Left colon (tissue), 2 donors: ENCODE results near the gene CCDC88B. TPM values are rescaled to one million over a fixed set of nuclear protein-coding genes. Genes with fewer than 3 reads are reported as not detected.
A peak's percentile ranks its signal among the peaks of the same experiment; 100 is the strongest.

ENCODE experiments used
- ATAC-seq: fragments of 200-7000 bp; cut with Tn5 transposase; one replicate; pipeline ENCODE4 v1.9.1; 2020; ENCODE audit warnings: mild to moderate bottlenecking, moderate library complexity
- DNase-seq, 2 donors: peaks; one replicate each; pipeline ENCODE4 v3.0.0-alpha.2; 2020
- intact Hi-C, 2 donors: fragments of 100-400 bp; cut with DNase I in 1 of 2; cut with micrococcal nuclease in 1 of 2; formaldehyde crosslinking; loops; one replicate each; pipeline versions ENCODE4 v1.11.2 to v1.14.0; 2022; cut with DNase I, micrococcal nuclease
- total RNA-seq, 2 donors: library from RNA; stranded (reverse); fragmentation: NEBNext Ultra II Directional; extraction: Animal tissue kit (Norgen Biotek cat#: 25700); gene quantifications; one replicate each; pipeline ENCODE4 v1.2.1, GENCODE V29; 2021
- donor health status: DM: no; HTN: no; CAD: no.
- donor health status: DM: yes; HTN: yes; CAD: no.

CCDC88B gene
- total RNA-seq, 2 donors from 2014 or later = 21.6 to 28.8 TPM

DNA sequence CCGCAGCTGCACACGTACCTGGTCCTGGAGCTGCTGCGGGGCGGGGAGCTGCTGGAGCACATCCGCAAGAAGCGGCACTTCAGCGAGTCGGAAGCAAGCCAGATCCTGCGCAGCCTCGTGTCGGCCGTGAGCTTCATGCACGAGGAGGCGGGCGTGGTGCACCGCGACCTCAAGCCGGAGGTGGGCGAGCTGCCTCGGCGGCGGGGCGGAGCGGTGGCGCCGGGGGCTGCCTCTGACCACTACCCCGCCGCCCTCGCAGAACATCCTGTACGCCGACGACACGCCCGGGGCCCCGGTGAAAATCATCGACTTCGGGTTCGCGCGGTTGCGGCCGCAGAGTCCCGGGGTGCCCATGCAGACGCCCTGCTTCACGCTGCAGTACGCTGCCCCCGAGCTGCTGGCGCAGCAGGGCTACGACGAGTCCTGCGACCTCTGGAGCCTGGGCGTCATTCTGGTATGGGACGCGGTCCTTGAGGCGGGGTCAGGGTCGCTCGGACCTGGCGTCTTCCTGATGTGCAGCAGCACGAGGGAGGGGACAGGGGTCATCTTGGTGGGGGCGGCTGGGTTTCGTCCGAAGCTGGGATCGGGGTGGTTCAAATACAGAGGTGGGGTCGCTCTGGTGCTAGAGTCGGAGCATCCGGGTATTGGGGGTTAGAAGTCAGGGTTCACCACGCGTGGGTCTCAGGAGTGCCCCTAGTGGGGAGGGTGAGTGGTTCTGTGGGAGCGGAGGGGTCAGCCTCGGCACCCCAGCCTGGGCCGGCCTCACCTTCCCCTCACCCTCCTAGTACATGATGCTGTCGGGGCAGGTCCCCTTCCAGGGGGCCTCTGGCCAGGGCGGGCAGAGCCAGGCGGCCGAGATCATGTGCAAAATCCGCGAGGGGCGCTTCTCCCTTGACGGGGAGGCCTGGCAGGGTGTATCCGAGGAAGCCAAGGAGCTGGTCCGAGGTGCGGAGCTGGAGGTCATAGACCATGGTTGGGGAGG is 29.7 kb downstream of the CCDC88B start:
- DNase-seq = no peak
- ATAC-seq = no peak
- intact Hi-C loops = no loop called here

- DNase-seq (no peak), ATAC-seq (no peak)
- intact Hi-C loops = no loop called here
Measured at GRCh38 chr11:64371201-64371600, 31.2 kb downstream of the CCDC88B start.

DNA sequence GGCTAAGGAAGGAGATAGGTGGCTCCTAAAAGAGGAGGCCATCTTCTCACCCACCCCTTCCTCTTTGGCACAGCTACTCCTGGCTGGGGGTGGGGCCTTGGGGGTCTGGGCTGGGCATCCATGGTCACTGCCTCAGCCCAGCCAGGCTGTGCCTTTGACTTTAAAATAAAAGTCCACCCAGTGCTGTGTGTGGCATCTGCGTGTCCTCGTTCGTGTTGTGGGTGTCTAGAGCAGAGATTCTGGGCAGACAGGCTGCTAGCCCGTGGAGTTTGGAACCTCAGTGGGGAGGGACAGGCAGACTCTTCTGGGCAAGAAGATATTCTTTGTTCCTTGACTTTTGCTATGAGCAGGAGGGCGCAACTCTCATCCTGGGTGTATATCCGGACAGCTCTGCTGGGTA is 32.0 kb downstream of the CCDC88B start:
- intact Hi-C loops = no loop called here
- ATAC-seq (no peak), DNase-seq (no peak)

GRCh38 chr11:64372802-64373597 is 33.0 kb downstream of the CCDC88B start:
- intact Hi-C loops = no loop called here
- DNase-seq = peak in 1 of 2 donors; percentile 68
- peak; percentile 98 for ATAC-seq

DNA sequence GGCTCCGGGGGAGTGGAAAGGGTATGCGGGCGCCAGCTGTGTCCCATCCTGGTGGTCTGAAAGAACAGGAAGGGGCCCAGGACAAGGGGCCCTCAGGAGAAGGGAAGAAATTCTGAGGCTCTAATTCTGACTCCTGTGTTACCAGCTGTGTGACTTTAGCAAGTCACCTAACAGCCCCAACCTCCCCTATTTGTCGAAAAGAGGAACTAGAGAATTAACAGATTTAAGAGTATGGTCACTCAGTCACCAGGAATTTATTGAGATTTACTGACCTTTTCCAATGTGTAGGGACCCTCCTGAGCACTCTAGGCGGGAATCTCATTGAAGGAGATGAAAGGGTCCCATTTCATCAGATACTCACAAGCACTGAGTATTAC is 33.6 kb downstream of the CCDC88B start:
- intact Hi-C loops = no loop called here
- no peak for DNase-seq
- no peak for ATAC-seq

- intact Hi-C loops = no loop called here
- ATAC-seq = no peak
- no peak for DNase-seq
Measured at GRCh38 chr11:64376071-64376470, 36.1 kb downstream of the CCDC88B start.

DNA sequence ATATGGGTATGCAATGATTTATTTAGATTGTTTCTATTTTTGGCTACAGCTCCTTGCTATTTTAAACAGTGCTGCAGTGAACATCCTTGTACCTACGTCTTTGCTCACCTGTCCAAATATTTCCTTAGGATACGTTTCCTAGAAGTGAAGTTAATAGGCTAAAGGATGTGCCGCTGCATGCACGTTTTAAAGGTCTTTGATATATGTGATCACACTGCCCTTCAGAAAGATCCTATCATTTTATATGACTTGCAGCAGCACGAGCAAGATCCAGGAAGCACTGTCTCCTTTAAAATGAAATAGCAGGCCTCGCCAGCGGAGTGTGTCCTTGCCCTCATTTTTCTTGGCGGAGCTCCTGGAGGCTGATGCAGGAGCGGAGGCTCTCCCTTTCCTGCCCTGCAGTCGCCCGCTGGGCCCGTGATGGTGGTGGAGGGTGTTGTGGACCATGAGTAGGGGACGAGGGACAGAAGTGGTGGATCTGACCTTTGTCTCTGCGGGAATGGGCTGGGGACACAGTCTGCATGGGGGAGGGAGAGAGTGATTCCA is 38.4 kb downstream of the CCDC88B start:
- intact Hi-C loops = no loop called here
- peak; percentile 79 for ATAC-seq
- DNase-seq = no peak

DNA sequence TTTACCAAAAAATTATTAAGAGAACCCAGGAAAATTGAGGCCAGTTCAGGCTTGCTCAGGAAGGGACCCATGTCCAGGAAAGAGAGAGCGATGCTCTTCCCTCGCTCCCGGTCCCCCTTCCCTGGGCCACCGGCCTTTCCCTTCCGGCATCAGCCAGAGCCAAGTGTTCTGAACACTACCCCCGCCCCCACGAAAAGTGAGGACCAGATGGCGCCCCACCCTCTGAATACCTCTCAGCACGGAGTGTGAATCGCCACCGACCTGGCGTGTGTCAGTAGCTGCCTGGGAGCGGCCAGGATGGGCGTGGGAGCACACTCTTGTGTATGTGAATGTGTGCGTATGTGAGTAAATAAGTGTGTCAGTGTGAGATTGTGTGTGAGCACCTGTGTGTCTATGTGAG is 39.2 kb downstream of the CCDC88B start:
- DNase-seq (no peak), ATAC-seq (no peak)
- intact Hi-C loops = no loop called here

GRCh38 chr11:64379817-64380709 is 40.1 kb downstream of the CCDC88B start:
- ATAC-seq = no peak
- intact Hi-C loops = no loop called here
- no peak for DNase-seq

DNA sequence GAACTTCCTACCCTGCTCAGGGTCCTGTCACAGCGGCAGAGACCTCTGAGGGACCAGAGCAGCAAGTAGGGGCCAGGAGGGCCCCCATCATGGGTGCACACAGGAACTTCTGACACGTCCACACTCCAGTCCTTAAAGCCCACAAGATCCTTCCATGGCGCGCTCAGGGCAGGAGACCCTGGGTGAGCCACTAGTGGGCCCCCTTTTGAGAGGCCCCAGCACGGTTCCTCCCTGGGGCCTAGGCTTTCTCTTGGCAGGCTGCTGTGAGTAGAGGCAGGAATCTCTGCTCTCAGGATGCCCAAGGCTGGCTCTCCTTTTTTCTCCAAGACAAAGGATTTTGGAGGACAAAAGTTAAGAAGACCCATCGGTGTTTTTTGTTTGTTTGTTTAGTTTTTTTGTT is 41.3 kb downstream of the CCDC88B start:
- ATAC-seq (no peak), DNase-seq (no peak)
- intact Hi-C loops = no loop called here

DNA sequence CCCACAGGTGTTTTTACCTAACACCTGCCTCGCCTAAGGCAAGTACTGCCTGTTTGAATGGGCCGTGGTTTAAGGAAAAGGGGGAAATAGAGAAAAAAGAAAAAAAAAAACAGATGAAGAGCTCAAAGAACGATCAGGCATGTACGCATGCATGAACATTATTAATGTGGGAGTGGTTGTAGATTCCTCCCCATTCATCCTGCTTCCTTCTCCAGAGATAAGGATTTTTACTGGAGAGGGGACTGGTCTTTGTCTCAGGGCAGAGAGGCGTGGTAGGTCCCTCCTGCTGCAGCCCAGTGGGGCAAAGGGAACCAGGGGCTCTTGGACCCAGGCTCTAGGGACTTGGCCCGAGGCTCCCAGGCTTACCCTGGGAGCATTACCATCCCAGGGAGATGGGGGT is 42.0 kb downstream of the CCDC88B start:
- intact Hi-C loops = no loop called here
- DNase-seq (no peak), ATAC-seq (no peak)

DNA sequence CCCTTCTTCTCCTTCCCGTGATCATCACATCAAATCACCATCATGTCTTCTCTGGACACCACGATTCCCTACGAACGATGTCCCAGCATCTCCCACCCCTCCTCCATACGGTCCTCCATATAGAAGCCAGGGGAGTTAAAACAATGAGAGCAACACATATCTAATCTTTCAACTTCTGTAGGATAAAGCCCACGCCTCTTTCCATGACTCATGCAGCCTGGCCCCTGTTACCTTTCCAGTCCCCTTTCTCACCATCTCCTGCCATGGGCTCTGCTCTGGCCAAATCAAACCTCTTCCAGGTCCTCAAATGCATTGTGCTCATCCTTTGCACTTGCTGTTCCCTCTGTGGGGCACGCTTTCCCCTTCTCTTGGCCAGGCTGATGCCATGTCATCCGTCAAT is 42.6 kb downstream of the CCDC88B start:
- ATAC-seq (no peak), DNase-seq (no peak)
- intact Hi-C loops = no loop called here

GRCh38 chr11:64383580-64383979 is 43.6 kb downstream of the CCDC88B start:
- no peak for ATAC-seq
- intact Hi-C loops = no loop called here

DNA sequence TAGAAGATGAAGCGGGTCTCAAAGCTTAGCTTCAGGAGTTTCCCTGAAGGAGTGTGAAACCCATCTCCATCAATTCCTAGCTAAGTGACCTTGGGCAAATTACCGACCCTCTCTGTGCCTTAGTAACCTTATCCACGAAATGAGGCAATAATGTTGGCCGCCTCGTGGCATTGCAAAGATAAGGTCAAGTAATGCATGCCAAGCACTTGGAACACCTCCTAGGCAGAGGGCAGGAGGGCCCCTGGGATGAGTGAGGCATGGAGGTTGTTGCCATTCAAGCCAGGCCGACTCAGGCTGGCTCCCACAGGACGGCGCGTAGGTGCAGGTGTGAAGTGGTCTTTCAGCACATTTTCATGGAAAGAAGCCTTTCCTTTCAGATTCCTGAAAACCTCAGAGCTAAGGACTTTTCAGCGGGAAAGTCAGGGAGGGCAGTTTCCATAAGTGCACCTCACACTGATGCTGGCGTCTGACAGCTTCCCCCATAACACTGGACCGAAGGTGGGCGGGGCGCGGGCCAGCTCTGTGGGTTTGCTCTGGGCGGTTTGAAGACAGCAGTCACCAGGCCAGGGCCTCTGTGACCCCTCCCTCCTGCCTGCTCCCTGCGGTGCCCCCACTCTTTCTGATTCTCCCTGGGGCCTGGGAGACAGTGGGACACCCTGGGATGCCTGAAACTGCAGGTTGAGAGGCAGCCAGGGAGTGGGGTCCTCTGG is 44.2 kb downstream of the CCDC88B start:
- intact Hi-C loops = no loop called here
- ATAC-seq (no peak), DNase-seq (no peak)

More at GRCh38 chr11:64383580-64383979, 43.6 kb downstream of the CCDC88B start:
- DNase-seq = no peak

- DNase-seq (no peak), ATAC-seq (no peak)
- intact Hi-C loops = no loop called here
Measured at GRCh38 chr11:64384981-64385944, 45.3 kb downstream of the CCDC88B start.

DNA sequence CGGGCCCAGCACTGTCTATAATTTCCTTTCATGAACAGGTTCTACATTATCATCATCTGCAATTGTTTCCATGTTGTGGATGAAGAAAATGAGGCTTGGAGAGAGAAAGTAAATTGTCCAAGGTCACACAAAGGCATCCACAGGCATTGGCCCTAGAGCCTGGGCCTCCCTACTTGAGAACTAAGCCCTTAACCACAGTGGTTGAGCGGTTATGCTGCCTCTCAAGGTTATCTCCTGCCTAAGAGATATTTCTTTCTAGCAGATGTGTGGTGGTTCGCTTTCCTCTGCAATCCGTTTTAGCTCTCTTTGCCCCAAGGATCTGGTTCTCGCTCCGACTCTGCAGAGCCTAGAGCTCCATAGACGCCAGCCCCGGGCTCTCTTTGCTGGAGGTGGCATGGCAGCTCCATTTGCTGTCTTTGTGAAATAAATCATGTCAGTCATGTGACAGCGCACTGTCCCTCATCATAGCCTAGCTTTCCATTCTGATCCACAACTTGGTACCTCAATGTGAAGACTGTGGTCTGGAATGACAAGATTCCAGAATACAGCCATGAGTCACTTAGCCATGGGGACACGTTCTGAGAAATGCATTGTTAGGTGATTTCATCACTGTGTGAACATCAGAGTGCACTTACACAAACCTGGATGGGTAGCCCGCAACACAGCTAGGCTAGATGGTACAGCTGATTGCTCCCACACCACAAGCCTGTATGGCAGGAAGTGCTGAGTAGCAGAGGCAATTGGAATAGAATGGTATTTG is 46.1 kb downstream of the CCDC88B start:
- ATAC-seq (no peak), DNase-seq (no peak)
- intact Hi-C loops = no loop called here
